SK-N-SH (cell line): ENCODE data around the gene SYNGR2. TPM values are rescaled to one million over a fixed set of nuclear protein-coding genes. Genes with fewer than 3 reads are reported as not detected.

Experiments
- CTCF ChIA-PET: fragments of 300-600, 350-600 bp; formaldehyde crosslinking; extraction: SDS; loops from one replicate; lab custom pipeline; 2021; lab: Yijun Ruan, JAX
- POLR2A ChIA-PET: fragments of 350-600 bp; sonication (Branson Sonifier 250); formaldehyde crosslinking; extraction: SDS; loops from one replicate; lab custom pipeline; 2020; ENCODE audit warnings: antibody characterized with exemption, inconsistent platforms; lab: Yijun Ruan, JAX
- DNase-seq: peaks from one replicate; pipeline ENCODE4 v3.0.0; 2012
- H2AFZ ChIP-seq: fragments of 200-600 bp; sonication (generic); 2 replicates; pipeline ENCODE4 v1.8.1; 2016; ENCODE audit warnings: antibody characterized with exemption, mild to moderate bottlenecking, low read depth
- H3F3A ChIP-seq: fragments of 200-600 bp; sonication (generic); replicated peaks from 2 replicates; pipeline ENCODE3; 2016; ENCODE audit warnings: antibody characterized with exemption, mild to moderate bottlenecking; ENCODE audit not compliant: insufficient read depth
- H3K27ac ChIP-seq, 2 experiments: fragments of 200-500 bp in 1 of 2; fragments of 200-600 bp in 1 of 2; sonication (Bioruptor generic) in 1 of 2; sonication (generic), shearing (Covaris generic) in 1 of 2; 2 replicates each; pipeline versions ENCODE4 v1.5.1 to v1.6.1; 2014 to 2016; ENCODE audit warnings: low read depth in 2 of 2, inconsistent platforms in 1 of 2, low read length in 1 of 2, mild to moderate bottlenecking in 1 of 2, mixed read lengths in 1 of 2
- H3K27me3 ChIP-seq: fragments of 200-600 bp; sonication (generic), shearing (Covaris generic); 2 replicates; pipeline ENCODE4 v1.6.1; 2016; ENCODE audit warnings: mixed run types; ENCODE audit not compliant: insufficient read depth
- H3K36me3 ChIP-seq, 2 experiments: fragments of 200-500 bp in 1 of 2; fragments of 200-600 bp in 1 of 2; sonication (Bioruptor generic) in 1 of 2; sonication (generic) in 1 of 2; replicated peaks in 1 of 2; 2 replicates each; pipeline versions ENCODE3 to v1.5.1; 2014 to 2016; ENCODE audit warnings: low read length in 1 of 2, mild to moderate bottlenecking in 1 of 2; ENCODE audit not compliant: insufficient read depth in 2 of 2, control insufficient read depth in 1 of 2
- H3K4me1 ChIP-seq, 2 experiments: fragments of 200-500 bp in 1 of 2; fragments of 200-600 bp in 1 of 2; sonication (Bioruptor generic) in 1 of 2; sonication (generic), shearing (Covaris generic) in 1 of 2; 2 replicates each; pipeline versions ENCODE4 v1.5.1 to v1.6.1; 2014 to 2016; ENCODE audit warnings: low read depth in 1 of 2, low read length in 1 of 2, mixed run types in 1 of 2; ENCODE audit not compliant: insufficient read depth in 2 of 2, control insufficient read depth in 1 of 2
- H3K4me2 ChIP-seq: fragments of 200-600 bp; sonication (generic), shearing (Covaris generic); 2 replicates; pipeline ENCODE4 v1.6.1; 2017; ENCODE audit warnings: mixed run types
- H3K4me3 ChIP-seq, 2 experiments: fragments of 200-500 bp in 1 of 2; fragments of 200-600 bp in 1 of 2; sonication (Bioruptor generic) in 1 of 2; sonication (generic), shearing (Covaris generic) in 1 of 2; 2 replicates each; pipeline versions ENCODE4 v1.5.1 to v1.8.1; 2014 to 2016; ENCODE audit warnings: low read depth in 2 of 2, inconsistent platforms in 1 of 2, low read length in 1 of 2, mild to moderate bottlenecking in 1 of 2, mixed read lengths in 1 of 2, moderate library complexity in 1 of 2
- H3K79me2 ChIP-seq: fragments of 200-600 bp; sonication (generic); 2 replicates; pipeline ENCODE4 v1.8.1; 2017; ENCODE audit warnings: mild to moderate bottlenecking; ENCODE audit not compliant: insufficient read depth
- H3K9ac ChIP-seq: fragments of 200-600 bp; sonication (generic); 2 replicates; pipeline ENCODE4 v1.6.1; 2017; ENCODE audit warnings: mixed run types
- H3K9me2 ChIP-seq: fragments of 200-600 bp; sonication (generic); 2 replicates; pipeline ENCODE4 v1.6.1; 2017; ENCODE audit warnings: mixed run types
- H3K9me3 ChIP-seq: fragments of 200-600 bp; sonication (generic); 2 replicates; pipeline ENCODE4 v1.6.1; 2017; ENCODE audit warnings: mixed run types, mild to moderate bottlenecking, moderate library complexity
- H4K20me1 ChIP-seq: fragments of 200-600 bp; sonication (generic); 2 replicates; pipeline ENCODE4 v1.6.1; 2017; ENCODE audit warnings: mild to moderate bottlenecking, mixed run types; ENCODE audit not compliant: insufficient read depth
- FOXJ3 ChIP-seq: sonication (generic); formaldehyde crosslinking; IDR thresholded peaks from 2 replicates; pipeline ENCODE4 v1.5.1; 2020; ENCODE audit warnings: mild to moderate bottlenecking, missing genetic modification reagents
- JUND ChIP-seq: IDR thresholded peaks from 2 replicates; pipeline ENCODE4 v1.4.0; 2012
- MEF2A ChIP-seq: IDR thresholded peaks from 2 replicates; pipeline ENCODE4 v1.4.0; 2012; ENCODE audit warnings: low read depth, borderline replicate concordance
- NFIC ChIP-seq: IDR thresholded peaks from 2 replicates; pipeline ENCODE4 v1.4.0; 2012; ENCODE audit warnings: borderline replicate concordance
- POLR2AphosphoS5 ChIP-seq: IDR thresholded peaks from 2 replicates; pipeline ENCODE4 v1.6.1; 2012; ENCODE audit warnings: low read depth, low read length
- WGBS: methylation state at CpG from one replicate; pipeline ENCODE4 v1.1.6; 2017; ENCODE audit warnings: low lambda C conversion rate; 5-methylcytosine and 5-hydroxymethylcytosine counted together
- polyA plus RNA-seq, 3 experiments: library from polyadenylated mRNA; depleted of rRNA; stranded (reverse); fragments of >200 nt; gene quantifications; 2 replicates each; pipeline ENCODE4 v1.2.3, GENCODE V29; 2012
- small RNA-seq, 7 experiments: library from RNA; depleted of rRNA; stranded (forward); fragments of <200 nt; gene quantifications; one replicate each; pipeline ENCODE3, GENCODE V24; 2012
- TF ChIP-seq, protein P1 (sequence below): fragments of 150-350 bp; IDR thresholded peaks from 2 replicates; pipeline ENCODE4 v1.6.1; 2017; ENCODE audit warnings: antibody characterized with exemption, low read length, low read depth, borderline replicate concordance
- TF ChIP-seq, protein P2 (sequence below): IDR thresholded peaks from 2 replicates; pipeline ENCODE4 v1.4.0; 2012; ENCODE audit warnings: low read depth, borderline replicate concordance

Gene SYNGR2
- polyA plus RNA-seq, 1 of the 3 experiments (the other 2 are of a cell fraction) = 181 TPM

DNA sequence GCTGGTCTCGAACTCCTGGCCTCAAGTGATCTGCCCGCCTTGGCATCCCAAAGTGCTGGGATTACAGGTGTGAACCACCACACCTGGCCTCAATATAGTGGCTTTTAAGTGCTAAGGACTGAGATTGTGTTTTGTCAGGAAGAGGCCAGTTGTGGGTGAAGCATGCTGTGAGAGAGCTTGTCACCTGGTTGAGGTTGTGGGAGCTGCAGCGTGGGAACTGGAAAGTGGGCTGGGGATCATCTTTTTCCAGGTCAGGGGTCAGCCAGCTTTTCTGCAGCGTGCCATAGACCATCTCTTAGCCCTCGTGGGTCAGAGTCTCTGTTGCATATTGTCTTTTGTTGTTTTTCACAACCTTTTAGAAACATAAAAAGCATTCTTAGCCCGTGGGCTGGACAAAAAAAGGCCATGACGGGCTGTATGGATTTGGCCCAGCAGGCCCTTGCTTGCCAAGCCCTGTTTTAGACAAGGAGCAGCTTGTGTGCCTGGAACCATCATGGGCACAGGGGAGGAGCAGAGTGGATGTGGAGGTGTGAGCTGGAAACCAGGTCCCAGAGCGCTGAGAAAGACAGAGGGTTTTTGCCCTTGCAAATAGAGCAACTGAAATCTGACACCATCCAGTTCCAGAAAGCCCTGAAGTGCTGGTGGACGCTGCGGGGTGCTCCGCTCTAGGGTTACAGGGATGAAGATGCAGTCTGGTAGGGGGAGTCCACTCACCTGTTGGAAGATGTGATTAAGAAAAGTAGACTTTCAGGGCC is 51.2 kb downstream of the SYNGR2 start:
- 95% methylated on average over 11 of the region's 11 CpGs for WGBS
- no peak overlapping the region for H3K4me2 ChIP-seq
- DNase-seq = no peak
- H4K20me1 ChIP-seq = peaks cover 4% of the 10 kb centered on the region; the same call in 1 of the 2 replicates
- TF ChIP-seq MEF2A = no peak
- TF ChIP-seq, protein P1, sequence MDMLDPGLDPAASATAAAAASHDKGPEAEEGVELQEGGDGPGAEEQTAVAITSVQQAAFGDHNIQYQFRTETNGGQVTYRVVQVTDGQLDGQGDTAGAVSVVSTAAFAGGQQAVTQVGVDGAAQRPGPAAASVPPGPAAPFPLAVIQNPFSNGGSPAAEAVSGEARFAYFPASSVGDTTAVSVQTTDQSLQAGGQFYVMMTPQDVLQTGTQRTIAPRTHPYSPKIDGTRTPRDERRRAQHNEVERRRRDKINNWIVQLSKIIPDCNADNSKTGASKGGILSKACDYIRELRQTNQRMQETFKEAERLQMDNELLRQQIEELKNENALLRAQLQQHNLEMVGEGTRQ = no peak
- TF ChIP-seq POLR2AphosphoS5 = no peak
- no peak for TF ChIP-seq JUND
- TF ChIP-seq, protein P2, sequence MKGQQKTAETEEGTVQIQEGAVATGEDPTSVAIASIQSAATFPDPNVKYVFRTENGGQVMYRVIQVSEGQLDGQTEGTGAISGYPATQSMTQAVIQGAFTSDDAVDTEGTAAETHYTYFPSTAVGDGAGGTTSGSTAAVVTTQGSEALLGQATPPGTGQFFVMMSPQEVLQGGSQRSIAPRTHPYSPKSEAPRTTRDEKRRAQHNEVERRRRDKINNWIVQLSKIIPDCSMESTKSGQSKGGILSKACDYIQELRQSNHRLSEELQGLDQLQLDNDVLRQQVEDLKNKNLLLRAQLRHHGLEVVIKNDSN = no peak
- TF ChIP-seq FOXJ3 (CRISPR knock-in tag) = no peak
- TF ChIP-seq NFIC = no peak
- H3F3A ChIP-seq = peaks cover 17% of the 10 kb centered on the region
- no peak overlapping the region for H3K9ac ChIP-seq
- H3K36me3 ChIP-seq = peaks cover 6 to 22% of the 10 kb centered on the region in 2 experiments
- H3K27me3 ChIP-seq = no peaks in the 10 kb centered on the region
- no peak overlapping the region; a peak in 1 of 4 replicates for H3K27ac ChIP-seq
- peaks cover 12 to 25% of the 10 kb centered on the region in 2 experiments for H3K4me1 ChIP-seq
- peaks cover 71% of the 10 kb centered on the region for H3K79me2 ChIP-seq
- no peaks in the 10 kb centered on the region for H3K9me2 ChIP-seq
- ChIA-PET CTCF (interaction anchor here (1.2 to 13.9 kb wide), 5 partner anchors 29 to 203 kb away, joined by 4 to 196 read pairs (median 4); partner anchors contain the start of gene TK1), POLR2A (interaction anchor here (1.0 to 1.2 kb wide), 2 partner anchors 15 to 18 kb away, joined by 3 read pairs; no protein-coding TSS in a partner anchor)
- H3K4me3 ChIP-seq = no peak overlapping the region
- no peaks in the 10 kb centered on the region for H3K9me3 ChIP-seq
- H2AFZ ChIP-seq = no peak overlapping the region

Small RNA genes within 50 kb of the gene (small RNA-seq; reads per million reads assigned to genes)
- 0 to 1.1 (median 0) reads per million in 7 experiments for gene AC087645.1

Other genes starting within 250 kb of the SYNGR2 start
- 1.6 and 2.2 TPM in 2 replicates for gene TNRC6C, start 209.9 kb upstream of the SYNGR2 start, polyA plus RNA-seq (2012; rRNA removed)
- gene TMC6, start 39.8 kb upstream of the SYNGR2 start, polyA plus RNA-seq (2012; rRNA removed) = 3.8 and 5.5 TPM in 2 replicates
- gene TMC8, start 37.8 kb upstream of the SYNGR2 start, polyA plus RNA-seq (2012; rRNA removed) = 0.15 and 0.18 TPM in 2 replicates
- gene C17orf99, start 22.2 kb upstream of the SYNGR2 start, polyA plus RNA-seq (2012; rRNA removed) = not detected in 2 replicates
- 70.7 and 112 TPM in 2 replicates for gene TK1, start 18.5 kb downstream of the SYNGR2 start, polyA plus RNA-seq (2012; rRNA removed)
- gene AFMID, start 18.8 kb downstream of the SYNGR2 start, polyA plus RNA-seq (2012; rRNA removed) = 44.4 and 59.0 TPM in 2 replicates
- gene BIRC5, start 45.7 kb downstream of the SYNGR2 start, polyA plus RNA-seq (2012; rRNA removed) = 23.5 and 31.4 TPM in 2 replicates
- not detected in 2 replicates for gene TMEM235, start 63.0 kb downstream of the SYNGR2 start, polyA plus RNA-seq (2012; rRNA removed)
- gene SOCS3, start 191.5 kb downstream of the SYNGR2 start, polyA plus RNA-seq (2012; rRNA removed) = 24.9 and 26.1 TPM in 2 replicates
- gene PGS1, start 210.1 kb downstream of the SYNGR2 start, polyA plus RNA-seq (2012; rRNA removed) = 88.4 and 106 TPM in 2 replicates